ENCODE data around the gene CYP2B6.

CYP2B6 gene

GRCh38 chr19:40947114-40947513 lies 44.0 kb upstream of the CYP2B6 start:
- Histone ChIP-seq H3K4me3 (ENCODE audit: low read depth, low read length, poor library complexity, severe bottlenecking) (no peak overlapping the region), H2AFZ (ENCODE audit: low read length) (no peak overlapping the region), H3F3A (ENCODE audit: insufficient read depth, low read length) (no peaks in the 10 kb centered on the region), H3K36me3 (ENCODE audit: insufficient read depth, low read length) (no peaks in the 10 kb centered on the region), H3K27me3 (ENCODE audit: insufficient read depth, low read length) (no peaks in the 10 kb centered on the region), H3K79me2 (ENCODE audit: insufficient read depth, low read length) (no peaks in the 10 kb centered on the region), H3K4me1 (ENCODE audit: insufficient read depth, low read length, severe bottlenecking) (no peaks in the 10 kb centered on the region), H3K27ac (ENCODE audit: low read depth, low read length, poor library complexity, severe bottlenecking) (no peak overlapping the region), H4K20me1 (ENCODE audit: insufficient read depth, low read length) (no peaks in the 10 kb centered on the region), H3K9me3 (ENCODE audit: low read length) (no peaks in the 10 kb centered on the region), H3K4me2 (ENCODE audit: low read length) (no peak overlapping the region), H3K9ac (ENCODE audit: low read length) (no peak overlapping the region), H3K9me2 (ENCODE audit: low read depth, low read length) (no peaks in the 10 kb centered on the region)
- TF ChIP-seq CTCF (IDR thresholded peaks at IDR 0.05; ENCODE audit: low read length) (no peak), EZH2 (IDR thresholded peaks at IDR 0.05; ENCODE audit: borderline replicate concordance, low read length) (no peak)

- TF ChIP-seq CTCF (IDR thresholded peaks at IDR 0.05; ENCODE audit: low read length) (no peak), EZH2 (IDR thresholded peaks at IDR 0.05; ENCODE audit: borderline replicate concordance, low read length) (no peak)
- Histone ChIP-seq H3K9ac (ENCODE audit: low read length) (no peak overlapping the region), H4K20me1 (ENCODE audit: insufficient read depth, low read length) (no peaks in the 10 kb centered on the region), H3K4me1 (ENCODE audit: insufficient read depth, low read length, severe bottlenecking) (no peaks in the 10 kb centered on the region), H3K27ac (ENCODE audit: low read depth, low read length, poor library complexity, severe bottlenecking) (no peak overlapping the region), H3F3A (ENCODE audit: insufficient read depth, low read length) (no peaks in the 10 kb centered on the region), H3K27me3 (ENCODE audit: insufficient read depth, low read length) (no peaks in the 10 kb centered on the region), H3K4me3 (ENCODE audit: low read depth, low read length, poor library complexity, severe bottlenecking) (no peak overlapping the region), H3K36me3 (ENCODE audit: insufficient read depth, low read length) (no peaks in the 10 kb centered on the region), H3K4me2 (ENCODE audit: low read length) (no peak overlapping the region), H3K9me3 (ENCODE audit: low read length) (no peaks in the 10 kb centered on the region), H3K9me2 (ENCODE audit: low read depth, low read length) (no peaks in the 10 kb centered on the region), H3K79me2 (ENCODE audit: insufficient read depth, low read length) (no peaks in the 10 kb centered on the region), H2AFZ (ENCODE audit: low read length) (no peak overlapping the region)
Observed at GRCh38 chr19:40947573-40947972, 43.5 kb upstream of the CYP2B6 start.

GRCh38 chr19:40948580-40949299 lies 42.3 kb upstream of the CYP2B6 start:
- Histone ChIP-seq H3K79me2 (ENCODE audit: insufficient read depth, low read length) (no peaks in the 10 kb centered on the region), H3K4me3 (ENCODE audit: low read depth, low read length, poor library complexity, severe bottlenecking) (no peak overlapping the region), H2AFZ (ENCODE audit: low read length) (no peak overlapping the region), H3K4me1 (ENCODE audit: insufficient read depth, low read length, severe bottlenecking) (no peaks in the 10 kb centered on the region), H3K9me2 (ENCODE audit: low read depth, low read length) (no peaks in the 10 kb centered on the region), H3K27me3 (ENCODE audit: insufficient read depth, low read length) (no peaks in the 10 kb centered on the region), H3K27ac (ENCODE audit: low read depth, low read length, poor library complexity, severe bottlenecking) (no peak overlapping the region), H3K36me3 (ENCODE audit: insufficient read depth, low read length) (no peaks in the 10 kb centered on the region), H3K4me2 (ENCODE audit: low read length) (no peak overlapping the region), H3K9ac (ENCODE audit: low read length) (no peak overlapping the region), H3F3A (ENCODE audit: insufficient read depth, low read length) (no peaks in the 10 kb centered on the region), H4K20me1 (ENCODE audit: insufficient read depth, low read length) (no peaks in the 10 kb centered on the region), H3K9me3 (ENCODE audit: low read length) (no peaks in the 10 kb centered on the region)
- TF ChIP-seq CTCF (IDR thresholded peaks at IDR 0.05; ENCODE audit: low read length), result no peak
- TF ChIP-seq EZH2 (IDR thresholded peaks at IDR 0.05; ENCODE audit: borderline replicate concordance, low read length), result no peak
